Type B pancreatic cell (in vitro differentiated cells): Measurements from ENCODE around the gene JMJD7. TPM values are rescaled to one million over a fixed set of nuclear protein-coding genes. Genes with fewer than 3 reads are reported as not detected.

Experiments used
- DNase-seq: peaks from one replicate; pipeline ENCODE4 v3.0.0; 2021; ENCODE audit warnings: mixed read lengths; ENCODE audit not compliant: unreplicated experiment; ENCODE audit errors: extremely low spot score
- H3K27ac Mint-ChIP-seq: 2 replicates; pipeline ENCODE4 v1.8.0; 2021; ENCODE audit warnings: mild to moderate bottlenecking, mixed read lengths
- H3K27me3 Mint-ChIP-seq: 2 replicates; pipeline ENCODE4 v1.8.0; 2021; ENCODE audit warnings: mixed read lengths
- H3K36me3 Mint-ChIP-seq: 2 replicates; pipeline ENCODE4 v1.8.0; 2021; ENCODE audit warnings: mixed read lengths
- H3K4me1 Mint-ChIP-seq: one replicate; pipeline ENCODE4 v1.8.0; 2021; ENCODE audit warnings: mixed read lengths; ENCODE audit not compliant: unreplicated experiment
- H3K4me3 Mint-ChIP-seq: 2 replicates; pipeline ENCODE4 v1.8.0; 2021; ENCODE audit warnings: mild to moderate bottlenecking, mixed read lengths
- H3K9me3 Mint-ChIP-seq: 2 replicates; pipeline ENCODE4 v1.8.0; 2021; ENCODE audit warnings: mixed read lengths
- total RNA-seq: library from RNA; stranded (reverse); gene quantifications from 2 replicates; pipeline ENCODE4 v1.2.1, GENCODE V29; 2021; ENCODE audit warnings: low replicate concordance
- TF ChIP-seq, protein P1 (sequence below): fragments of 200-600 bp; sonication (generic); conservative IDR thresholded peaks from 2 replicates; pipeline ENCODE4 v1.5.0; 2021; ENCODE audit warnings: antibody characterized with exemption, mild to moderate bottlenecking

The JMJD7 gene
- total RNA-seq, 1 donor from 2014 or later = 29.0 TPM

GRCh38 chr15:41851755-41852370, 24.0 kb downstream of the JMJD7 start:
- Mint-ChIP-seq H3K27ac (no peak overlapping the region), H3K36me3 (peaks cover 5% of the 10 kb centered on the region), H3K4me3 (no peak overlapping the region), H3K4me1 (peaks cover 4% of the 10 kb centered on the region), H3K9me3 (no peaks in the 10 kb centered on the region), H3K27me3 (no peaks in the 10 kb centered on the region)
- no peak for DNase-seq
- TF ChIP-seq, protein P1, sequence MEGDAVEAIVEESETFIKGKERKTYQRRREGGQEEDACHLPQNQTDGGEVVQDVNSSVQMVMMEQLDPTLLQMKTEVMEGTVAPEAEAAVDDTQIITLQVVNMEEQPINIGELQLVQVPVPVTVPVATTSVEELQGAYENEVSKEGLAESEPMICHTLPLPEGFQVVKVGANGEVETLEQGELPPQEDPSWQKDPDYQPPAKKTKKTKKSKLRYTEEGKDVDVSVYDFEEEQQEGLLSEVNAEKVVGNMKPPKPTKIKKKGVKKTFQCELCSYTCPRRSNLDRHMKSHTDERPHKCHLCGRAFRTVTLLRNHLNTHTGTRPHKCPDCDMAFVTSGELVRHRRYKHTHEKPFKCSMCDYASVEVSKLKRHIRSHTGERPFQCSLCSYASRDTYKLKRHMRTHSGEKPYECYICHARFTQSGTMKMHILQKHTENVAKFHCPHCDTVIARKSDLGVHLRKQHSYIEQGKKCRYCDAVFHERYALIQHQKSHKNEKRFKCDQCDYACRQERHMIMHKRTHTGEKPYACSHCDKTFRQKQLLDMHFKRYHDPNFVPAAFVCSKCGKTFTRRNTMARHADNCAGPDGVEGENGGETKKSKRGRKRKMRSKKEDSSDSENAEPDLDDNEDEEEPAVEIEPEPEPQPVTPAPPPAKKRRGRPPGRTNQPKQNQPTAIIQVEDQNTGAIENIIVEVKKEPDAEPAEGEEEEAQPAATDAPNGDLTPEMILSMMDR = no peak

DNA sequence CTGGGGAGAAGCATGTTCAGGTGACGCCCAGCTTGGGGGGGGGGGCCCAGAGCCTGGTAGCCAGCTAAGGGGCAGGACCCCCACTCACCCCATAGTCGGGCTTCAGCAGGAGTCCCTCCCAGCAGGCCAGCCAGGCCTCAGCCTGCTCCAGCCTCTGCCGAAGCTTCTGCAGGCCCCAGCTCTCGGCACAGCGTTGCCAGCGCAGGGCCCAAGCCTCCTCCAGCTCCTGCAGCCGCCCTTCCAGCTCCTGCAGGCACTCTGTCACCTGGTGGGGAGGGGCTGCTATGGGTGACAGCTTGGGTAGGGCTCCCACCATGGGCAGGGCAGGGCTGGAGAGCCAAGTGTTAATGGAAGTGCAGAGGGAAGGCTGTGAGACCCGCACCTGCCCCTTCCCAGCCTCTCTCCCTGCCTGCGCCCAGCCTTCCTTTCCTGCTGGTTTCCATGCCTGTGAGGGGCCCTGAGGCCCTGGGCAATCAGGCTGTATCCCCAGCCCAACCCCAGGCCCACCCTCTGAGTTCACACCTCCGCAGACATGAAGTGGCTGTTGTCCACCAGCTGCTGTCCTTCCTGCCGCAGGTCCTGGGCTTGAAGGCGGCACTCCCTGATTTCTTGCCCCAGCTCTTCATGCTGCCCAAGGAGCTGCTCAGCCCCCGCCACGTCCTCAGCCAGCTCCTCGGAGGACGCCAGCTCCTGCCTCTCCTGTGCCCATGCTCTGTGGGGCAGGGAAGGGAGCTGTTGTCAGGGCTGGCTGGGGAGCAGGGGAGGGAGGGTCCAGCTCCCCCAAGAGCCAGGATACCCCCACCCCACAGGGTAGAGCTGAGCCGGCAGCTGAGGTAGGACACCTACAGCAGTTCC, 25.1 kb downstream of the JMJD7 start:
- Mint-ChIP-seq H3K36me3 (peaks cover 5% of the 10 kb centered on the region), H3K9me3 (no peaks in the 10 kb centered on the region), H3K27ac (no peak overlapping the region), H3K4me1 (peaks cover 4% of the 10 kb centered on the region), H3K4me3 (no peak overlapping the region), H3K27me3 (no peaks in the 10 kb centered on the region)
- TF ChIP-seq, protein P1 = no peak
- no peak for DNase-seq

DNA sequence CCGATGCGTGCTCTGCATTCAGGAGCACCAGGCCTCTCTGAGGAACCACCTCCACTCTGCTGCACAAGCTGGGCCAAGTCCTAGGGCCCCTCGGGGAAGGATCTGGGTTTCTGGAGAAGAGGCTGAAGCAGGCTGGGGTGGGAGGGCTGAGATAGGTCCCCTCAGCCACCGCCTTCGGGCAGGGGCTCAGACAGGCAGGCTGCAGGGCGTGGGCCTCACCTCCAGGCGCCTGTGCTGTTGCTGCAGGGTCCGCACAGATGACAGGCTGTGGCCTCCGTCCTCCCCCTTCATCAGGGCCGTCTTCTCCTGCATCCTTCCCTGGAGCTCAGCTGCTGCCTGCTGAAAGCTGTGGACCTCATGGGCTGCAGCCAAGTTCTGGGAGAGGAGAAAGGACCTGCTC, 25.9 kb downstream of the JMJD7 start:
- TF ChIP-seq, protein P1 = no peak
- no peak for DNase-seq
- no peak overlapping the region for H3K4me3 Mint-ChIP-seq
- no peaks in the 10 kb centered on the region for H3K36me3 Mint-ChIP-seq
- peaks cover 4% of the 10 kb centered on the region for H3K4me1 Mint-ChIP-seq
- no peak overlapping the region for H3K27ac Mint-ChIP-seq
- no peaks in the 10 kb centered on the region for H3K27me3 Mint-ChIP-seq
- H3K9me3 Mint-ChIP-seq = no peaks in the 10 kb centered on the region

GRCh38 chr15:41854443-41854842, 26.6 kb downstream of the JMJD7 start:
- Mint-ChIP-seq H3K36me3 (no peaks in the 10 kb centered on the region), H3K27me3 (no peaks in the 10 kb centered on the region), H3K27ac (no peak overlapping the region), H3K9me3 (no peaks in the 10 kb centered on the region), H3K4me1 (peaks cover 4% of the 10 kb centered on the region), H3K4me3 (no peak overlapping the region)
- TF ChIP-seq, protein P1 = no peak
- no peak for DNase-seq

GRCh38 chr15:41855261-41855961, 27.5 kb downstream of the JMJD7 start:
- H3K27me3 Mint-ChIP-seq = no peaks in the 10 kb centered on the region
- TF ChIP-seq, protein P1 = no peak
- no peaks in the 10 kb centered on the region for H3K36me3 Mint-ChIP-seq
- no peaks in the 10 kb centered on the region for H3K9me3 Mint-ChIP-seq
- no peak for DNase-seq
- H3K4me1 Mint-ChIP-seq = peaks cover 4% of the 10 kb centered on the region
- H3K4me3 Mint-ChIP-seq = no peak overlapping the region
- peak overlapping the region; percentile 34 for H3K27ac Mint-ChIP-seq
